GM19023 (cell line): ENCODE measurements around the gene NPHP3.
"Not testable (repeated sequence)": the region's sequence is repeated elsewhere in the genome, so short reads cannot be mapped to it uniquely, and the experiment has no call there.

Source experiments
- ATAC-seq: cut with Tn5 transposase; IDR thresholded peaks from one replicate; pipeline ENCODE4 v1.9.1; 2021; ENCODE audit warnings: mild to moderate bottlenecking, moderate library complexity; ENCODE audit not compliant: unreplicated experiment

NPHP3 gene, protein sequence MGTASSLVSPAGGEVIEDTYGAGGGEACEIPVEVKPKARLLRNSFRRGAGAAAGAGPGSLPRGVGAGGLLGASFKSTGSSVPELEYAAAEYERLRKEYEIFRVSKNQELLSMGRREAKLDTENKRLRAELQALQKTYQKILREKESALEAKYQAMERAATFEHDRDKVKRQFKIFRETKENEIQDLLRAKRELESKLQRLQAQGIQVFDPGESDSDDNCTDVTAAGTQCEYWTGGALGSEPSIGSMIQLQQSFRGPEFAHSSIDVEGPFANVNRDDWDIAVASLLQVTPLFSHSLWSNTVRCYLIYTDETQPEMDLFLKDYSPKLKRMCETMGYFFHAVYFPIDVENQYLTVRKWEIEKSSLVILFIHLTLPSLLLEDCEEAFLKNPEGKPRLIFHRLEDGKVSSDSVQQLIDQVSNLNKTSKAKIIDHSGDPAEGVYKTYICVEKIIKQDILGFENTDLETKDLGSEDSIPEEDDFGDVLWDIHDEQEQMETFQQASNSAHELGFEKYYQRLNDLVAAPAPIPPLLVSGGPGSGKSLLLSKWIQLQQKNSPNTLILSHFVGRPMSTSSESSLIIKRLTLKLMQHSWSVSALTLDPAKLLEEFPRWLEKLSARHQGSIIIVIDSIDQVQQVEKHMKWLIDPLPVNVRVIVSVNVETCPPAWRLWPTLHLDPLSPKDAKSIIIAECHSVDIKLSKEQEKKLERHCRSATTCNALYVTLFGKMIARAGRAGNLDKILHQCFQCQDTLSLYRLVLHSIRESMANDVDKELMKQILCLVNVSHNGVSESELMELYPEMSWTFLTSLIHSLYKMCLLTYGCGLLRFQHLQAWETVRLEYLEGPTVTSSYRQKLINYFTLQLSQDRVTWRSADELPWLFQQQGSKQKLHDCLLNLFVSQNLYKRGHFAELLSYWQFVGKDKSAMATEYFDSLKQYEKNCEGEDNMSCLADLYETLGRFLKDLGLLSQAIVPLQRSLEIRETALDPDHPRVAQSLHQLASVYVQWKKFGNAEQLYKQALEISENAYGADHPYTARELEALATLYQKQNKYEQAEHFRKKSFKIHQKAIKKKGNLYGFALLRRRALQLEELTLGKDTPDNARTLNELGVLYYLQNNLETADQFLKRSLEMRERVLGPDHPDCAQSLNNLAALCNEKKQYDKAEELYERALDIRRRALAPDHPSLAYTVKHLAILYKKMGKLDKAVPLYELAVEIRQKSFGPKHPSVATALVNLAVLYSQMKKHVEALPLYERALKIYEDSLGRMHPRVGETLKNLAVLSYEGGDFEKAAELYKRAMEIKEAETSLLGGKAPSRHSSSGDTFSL (N-terminal part only)

DNA sequence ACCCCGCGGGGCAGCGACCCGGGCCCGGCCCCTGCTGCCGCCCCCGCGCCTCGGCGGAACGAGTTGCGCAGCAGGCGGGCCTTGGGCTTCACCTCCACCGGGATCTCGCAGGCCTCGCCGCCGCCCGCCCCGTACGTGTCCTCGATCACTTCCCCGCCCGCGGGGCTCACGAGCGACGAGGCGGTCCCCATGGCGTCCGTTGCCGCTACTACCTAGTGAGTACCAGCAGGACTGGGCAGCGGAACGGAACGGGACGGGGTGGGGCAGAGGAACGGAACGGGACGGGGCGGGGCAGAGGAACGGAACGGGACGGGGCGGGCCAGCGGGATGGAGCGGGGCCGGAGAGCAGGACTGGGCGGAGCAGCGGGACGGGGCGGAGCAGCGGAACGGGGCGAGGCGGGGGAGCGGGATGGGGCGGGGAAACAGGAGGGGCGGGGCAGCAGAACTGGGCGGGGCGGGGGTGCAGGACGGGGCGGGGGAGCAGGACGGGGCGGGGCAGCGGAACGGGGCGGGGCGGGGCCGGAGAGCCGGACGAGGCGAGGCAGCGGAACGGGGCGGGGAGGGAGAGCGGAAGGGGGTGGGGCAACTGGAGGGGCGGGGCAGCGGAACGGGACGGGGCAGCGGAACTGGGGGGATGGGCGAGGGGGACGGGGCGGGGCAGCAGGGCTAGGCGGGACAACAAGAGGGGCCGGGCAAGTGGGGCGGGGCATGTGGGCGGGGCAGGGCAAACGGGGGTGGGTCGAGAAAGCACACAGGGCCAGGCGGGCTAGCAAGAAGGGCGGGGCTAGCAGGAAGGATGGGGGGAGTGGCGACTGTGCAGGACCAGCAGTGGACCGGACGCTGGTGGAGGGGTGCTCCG, at the start of gene NPHP3:
Gene NPHP3 (minus strand): TSS at position 245 of the 859 bp plus-strand sequence. CDS start 54 bp downstream, at position 191.
- ATAC-seq: peak; percentile 82

DNA sequence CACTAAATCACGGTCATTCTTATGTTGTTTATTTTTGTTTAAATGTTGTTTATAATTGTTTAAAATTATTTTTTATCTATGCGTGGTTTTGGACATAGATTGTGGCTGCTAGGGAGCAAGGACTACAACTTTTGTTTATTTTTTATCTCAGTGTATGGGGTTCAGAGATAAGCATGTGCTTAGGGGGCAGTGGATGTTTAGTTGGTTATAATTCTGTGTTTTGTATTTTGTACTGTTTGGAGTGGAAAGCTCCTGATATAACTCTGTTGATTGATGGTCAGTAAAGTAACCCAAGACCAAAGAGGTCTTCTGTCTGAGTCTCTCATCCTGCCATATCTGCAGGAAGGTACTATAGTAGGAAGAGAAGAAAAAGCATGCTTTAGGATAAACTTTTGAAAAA, 36.5 kb upstream of the NPHP3 start:
- no peak for ATAC-seq

DNA sequence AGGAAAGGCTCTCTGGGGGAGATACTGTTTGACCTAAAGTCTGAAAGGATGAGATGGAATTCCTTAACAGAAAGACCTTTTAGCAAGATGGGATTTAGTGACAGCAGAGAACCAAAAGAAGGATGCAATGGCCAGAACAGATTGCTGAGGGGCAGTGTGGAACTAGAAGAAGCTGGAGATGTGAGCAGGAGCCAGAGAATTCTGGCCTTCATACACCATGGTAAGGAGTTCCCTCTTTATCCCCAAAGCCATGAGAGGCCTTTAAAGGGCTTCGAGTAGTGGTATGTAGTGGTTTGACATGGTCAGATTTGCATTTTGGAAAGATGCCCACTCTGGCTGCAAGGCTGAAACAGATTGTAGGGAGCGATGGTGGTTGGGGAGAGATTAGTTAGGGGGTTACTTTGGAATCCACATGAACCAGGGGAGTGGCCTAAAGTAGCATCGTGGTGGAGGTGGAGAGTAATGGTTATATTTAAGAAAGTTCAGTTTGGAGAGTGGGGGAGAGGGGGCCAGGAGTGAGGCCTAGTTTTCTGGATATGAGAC, 34.0 kb upstream of the NPHP3 start:
- ATAC-seq: no peak

DNA sequence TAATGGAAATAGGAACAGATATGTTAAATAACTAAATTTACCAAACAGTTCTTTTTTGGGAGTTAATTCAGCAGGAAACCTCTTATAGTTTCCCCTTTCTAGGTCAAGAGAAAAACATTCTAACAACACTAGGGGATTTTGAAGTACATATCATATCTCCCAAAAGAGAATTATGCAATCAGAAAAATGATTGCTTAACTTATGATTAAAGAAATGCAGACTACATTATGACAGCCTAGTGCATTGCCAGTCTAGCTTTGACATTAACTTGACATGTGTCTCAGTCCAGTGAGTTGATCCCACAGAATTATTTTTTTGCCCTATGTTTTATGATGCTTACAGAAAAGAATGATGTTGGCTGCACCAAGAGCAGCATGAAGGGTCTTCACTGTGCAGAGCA, 31.7 kb upstream of the NPHP3 start:
- no peak for ATAC-seq

DNA sequence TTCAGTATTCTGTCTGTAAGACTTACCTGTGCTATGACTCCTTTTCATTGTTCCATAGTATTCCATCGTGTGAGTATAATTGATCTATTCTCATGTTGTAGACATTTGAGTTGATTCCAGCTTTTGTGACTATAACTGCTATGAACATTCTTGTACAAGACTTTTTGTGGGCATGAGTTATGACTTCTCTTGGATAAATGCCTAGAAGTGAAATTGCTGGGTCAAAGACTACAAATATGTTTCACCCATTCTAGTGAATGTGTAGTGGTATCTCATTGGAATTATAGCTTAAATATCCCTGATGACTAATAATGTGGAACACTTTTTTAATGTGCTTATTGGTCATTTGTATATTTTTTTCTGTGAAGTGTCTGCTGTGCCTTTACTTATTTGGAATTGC, 27.6 kb upstream of the NPHP3 start:
- no peak for ATAC-seq

DNA sequence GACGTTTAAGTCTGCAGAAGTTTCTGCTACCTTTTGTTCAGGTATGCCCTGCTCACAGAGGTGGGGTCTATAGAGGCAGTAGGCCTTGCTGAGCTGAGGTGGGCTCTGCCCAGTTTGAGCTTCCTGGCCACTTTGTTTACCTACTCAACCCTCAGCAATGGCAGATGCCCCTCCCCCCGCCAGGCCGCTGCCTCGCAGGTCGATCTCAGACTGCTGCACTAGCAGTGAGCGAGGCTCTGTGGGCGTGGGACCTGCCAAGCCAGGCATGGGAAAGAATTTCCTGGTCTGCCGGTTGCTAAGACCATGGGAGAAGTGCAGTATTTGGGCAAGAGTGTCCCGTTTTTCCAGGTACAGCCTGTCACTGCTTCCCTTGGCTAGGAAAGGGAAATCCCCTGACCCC, 24.5 kb upstream of the NPHP3 start:
- not testable (repeated sequence) for ATAC-seq

DNA sequence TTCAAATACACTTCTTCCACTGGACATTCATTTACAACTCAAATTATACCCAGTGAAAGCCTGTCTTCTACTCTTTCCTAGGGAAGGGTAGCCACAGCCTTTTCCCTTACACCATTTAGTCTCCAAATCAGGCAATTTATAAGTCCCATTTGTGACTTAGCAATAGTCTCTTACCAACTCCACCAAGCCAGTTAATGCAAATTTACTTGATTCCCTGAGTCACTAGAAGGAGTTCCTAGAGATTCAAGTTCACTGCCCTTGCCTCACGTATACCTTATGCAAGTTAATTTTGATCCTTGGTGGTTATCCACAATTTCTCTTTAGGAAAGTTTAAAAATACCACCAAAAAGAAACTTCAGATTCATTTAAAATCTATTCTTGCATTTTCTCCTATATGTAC, 16.1 kb upstream of the NPHP3 start:
- ATAC-seq: no peak

DNA sequence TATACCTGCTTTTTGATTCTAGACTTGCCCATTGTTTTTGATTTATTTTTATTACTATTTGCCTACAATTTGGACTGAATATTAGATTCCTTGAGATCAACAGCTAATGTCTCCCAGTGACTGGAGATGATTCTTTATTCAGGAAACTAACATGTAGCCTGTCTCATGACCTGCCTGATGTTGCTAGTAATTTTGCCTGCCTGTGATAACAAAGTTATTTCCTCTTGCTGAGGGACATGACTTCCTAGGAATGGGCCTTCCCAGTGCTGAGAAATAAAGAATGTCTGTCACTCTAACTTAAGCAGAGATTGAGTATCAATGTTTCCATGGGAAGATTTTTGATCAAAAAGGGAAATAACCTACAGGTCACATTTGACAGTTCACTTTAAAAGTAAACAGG, 13.4 kb upstream of the NPHP3 start:
- ATAC-seq: no peak

DNA sequence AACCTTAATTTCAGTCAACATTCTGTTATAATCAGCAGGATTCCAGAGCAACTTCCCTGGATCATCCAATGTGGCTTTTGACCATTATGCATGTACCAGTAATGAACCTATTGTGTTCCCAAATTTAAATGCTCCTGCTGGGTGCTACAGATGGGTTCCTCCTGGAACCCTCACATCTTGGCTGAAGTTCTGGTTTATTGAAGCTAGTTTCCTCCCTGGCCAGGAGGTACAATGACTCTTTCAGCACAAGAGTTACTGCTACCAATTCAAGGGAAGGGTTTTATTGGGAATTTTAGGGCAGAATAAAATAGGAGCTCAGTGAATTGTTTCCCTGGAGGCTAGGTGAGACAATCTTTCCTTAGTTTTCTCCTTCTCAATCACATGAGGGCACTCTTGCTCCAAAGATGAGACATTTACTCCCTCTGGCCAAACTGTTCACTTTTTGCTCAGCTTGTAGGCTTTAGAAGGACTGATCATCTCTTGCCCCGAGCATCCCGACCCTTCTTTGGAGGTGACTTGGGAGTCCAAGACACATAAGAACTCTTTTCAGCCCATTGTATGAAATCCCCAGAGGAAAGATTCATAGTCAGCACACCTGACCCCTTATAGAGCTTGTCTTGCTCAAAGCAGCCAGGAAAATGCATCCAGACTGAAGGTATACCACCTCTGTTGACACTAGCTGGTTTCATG, 8.8 kb upstream of the NPHP3 start:
- no peak for ATAC-seq

DNA sequence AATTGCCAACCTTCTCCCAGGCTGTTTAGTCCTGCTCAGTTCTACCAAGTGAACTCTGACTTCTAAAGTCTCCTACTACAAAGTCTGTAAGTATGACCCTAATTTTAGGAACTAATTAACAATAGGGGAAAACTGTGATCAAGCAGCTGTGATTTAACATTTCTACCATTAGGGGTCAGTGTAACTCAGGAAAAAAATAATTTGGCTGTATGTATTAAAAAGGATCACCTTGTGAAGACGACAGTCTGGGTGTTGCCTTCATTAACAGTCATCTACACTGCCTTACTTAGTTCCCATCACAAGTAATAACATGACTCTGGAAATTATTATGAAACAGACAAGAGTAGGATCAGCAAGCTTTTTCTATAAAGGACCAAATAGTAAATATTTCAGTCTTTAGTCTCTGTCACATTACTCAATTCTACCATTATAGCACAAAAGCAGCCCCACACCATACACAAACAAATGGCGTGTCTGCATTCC, 4.2 kb upstream of the NPHP3 start:
- no peak for ATAC-seq

DNA sequence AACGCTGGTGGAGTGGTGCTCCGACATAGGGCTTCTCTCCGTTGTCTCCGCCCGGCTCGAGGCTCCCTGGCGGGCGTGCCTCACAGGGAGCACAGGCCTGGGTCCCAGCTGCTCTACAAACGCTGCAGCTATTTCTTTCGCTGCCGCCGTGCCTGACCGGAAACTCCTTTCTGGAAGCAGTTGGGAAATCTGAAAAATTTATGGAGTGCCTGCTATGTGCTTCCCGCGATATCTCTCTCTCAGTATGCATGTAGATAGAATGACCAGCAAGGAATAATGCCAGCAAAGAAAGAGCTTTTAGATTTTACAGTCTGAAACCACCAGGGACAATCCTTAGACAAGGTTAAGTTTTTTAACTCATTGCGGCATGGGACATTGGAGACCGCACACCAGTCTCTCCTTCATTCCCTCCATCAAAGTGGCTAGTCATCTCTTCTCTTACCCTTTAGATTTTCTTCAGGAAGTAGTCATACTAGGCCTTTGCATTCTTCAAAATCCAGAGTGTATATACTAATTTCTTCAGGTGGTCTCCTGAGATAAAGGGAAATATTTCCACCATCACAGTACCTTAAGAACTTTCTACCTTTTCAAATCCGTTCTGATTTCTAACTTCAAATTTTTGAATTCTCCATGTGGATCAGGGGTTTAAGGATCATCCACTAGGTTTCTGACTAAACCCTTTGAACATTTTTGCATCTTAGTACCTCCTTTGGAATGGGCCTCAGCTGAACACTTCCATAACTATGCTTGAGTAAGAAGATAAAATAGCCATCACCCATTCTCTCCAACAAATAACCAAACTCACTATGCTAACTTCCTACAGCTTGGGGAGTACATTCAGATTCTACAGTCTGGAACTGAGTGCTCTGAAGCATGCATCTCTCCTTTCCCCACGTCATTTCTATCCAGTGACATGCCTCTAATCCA, 1.1 kb upstream of the NPHP3 start:
- no peak for ATAC-seq

DNA sequence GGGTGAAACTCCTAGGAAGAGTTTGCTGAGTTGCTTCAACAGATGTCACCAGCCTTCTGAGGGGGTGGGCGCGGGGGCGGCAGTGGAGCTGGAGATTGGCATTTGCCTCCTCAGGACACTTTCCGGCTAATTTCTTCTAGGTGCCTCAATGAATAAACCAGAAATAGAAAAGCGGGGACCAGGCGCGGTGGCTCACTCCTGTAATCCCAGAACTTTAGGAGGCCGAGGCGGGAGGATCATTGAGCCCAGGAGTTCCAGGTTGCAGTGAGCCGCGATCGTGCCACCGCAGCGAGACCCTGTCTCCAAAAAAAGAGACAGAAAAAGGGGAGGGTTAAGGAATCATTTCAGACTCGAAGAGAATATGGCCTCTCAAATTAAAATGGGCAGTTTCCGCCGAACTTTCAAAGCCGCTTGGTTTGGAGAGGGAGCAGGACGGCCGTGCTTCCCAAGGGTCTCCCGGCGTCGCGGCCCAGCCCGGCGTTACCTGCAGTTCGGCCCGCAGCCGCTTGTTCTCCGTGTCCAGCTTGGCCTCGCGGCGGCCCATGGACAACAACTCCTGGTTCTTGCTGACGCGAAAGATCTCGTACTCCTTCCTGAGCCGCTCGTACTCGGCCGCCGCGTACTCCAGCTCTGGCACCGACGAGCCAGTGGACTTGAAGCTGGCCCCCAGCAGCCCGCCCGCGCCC, 587 bp downstream of the NPHP3 start:
- ATAC-seq: peak; percentile 26

DNA sequence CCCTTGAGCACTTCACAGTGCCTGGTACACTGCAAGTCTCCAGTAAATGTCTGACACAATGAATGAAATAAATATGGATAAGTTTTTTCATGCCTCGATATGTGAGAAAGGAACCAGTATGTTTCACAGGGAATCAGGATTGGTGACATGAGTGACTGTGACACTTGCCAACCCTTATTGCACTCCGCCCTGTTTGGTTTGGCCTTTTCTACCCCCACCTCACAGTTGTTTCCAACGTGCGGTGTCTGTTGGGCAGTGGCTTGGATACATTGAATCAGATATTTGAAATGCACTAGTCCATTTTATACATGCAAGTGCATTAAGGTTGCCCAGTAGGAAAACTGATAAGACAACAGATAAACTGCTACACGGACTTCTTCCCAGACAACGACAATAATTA, 2.0 kb downstream of the NPHP3 start:
- no peak for ATAC-seq

DNA sequence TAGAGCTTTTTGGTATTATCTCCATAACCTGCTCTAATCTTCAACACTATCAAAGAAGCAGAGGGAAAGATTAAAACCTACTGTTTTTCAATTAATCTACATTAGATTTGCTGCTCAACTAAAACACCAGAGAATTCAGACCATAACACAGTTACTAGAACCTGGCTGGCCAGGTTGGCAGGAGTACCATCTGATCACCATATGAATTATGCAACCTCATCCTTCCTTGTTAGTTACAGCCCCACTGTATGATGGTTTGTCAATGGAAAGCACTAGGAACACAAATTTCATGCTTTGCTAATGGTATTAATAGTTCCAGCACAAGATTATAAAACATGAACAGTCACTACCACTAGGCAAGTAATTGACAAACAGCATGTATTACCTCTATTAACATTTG, 5.8 kb downstream of the NPHP3 start:
- ATAC-seq: no peak

DNA sequence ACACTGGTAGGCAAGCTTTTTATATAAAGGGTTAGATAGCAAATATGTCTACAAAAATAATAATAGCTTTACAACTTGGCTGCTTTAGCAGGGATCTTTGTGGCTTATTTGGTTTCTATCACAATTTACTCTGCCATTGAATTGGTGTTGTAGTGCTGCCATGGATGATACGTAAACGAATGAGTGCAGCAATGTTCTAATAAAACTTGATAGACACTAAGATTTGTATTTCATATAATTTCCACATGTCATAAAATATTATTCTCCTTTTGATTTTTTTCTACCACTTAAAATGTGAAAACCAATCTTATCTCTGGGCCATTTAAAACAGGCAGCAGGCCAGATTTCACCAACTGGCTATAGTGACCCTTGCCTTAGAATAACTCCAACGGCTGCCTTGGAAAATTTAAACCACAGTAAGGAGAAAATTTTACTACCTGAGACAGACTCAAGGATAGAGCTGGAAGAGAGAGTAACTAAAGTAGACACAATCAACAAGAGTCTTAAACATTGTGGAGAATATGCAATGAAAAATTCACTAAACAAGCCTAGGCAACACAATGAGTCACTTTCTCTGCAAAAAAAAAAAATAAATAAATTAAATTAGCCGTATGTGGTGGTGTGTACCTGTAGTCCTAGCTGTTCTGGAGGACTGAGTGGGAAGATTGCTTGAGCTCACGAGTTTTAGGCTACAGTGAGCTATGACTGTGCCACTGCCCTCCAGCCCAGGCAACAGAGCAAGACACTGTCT, 8.1 kb downstream of the NPHP3 start:
- no peak for ATAC-seq

DNA sequence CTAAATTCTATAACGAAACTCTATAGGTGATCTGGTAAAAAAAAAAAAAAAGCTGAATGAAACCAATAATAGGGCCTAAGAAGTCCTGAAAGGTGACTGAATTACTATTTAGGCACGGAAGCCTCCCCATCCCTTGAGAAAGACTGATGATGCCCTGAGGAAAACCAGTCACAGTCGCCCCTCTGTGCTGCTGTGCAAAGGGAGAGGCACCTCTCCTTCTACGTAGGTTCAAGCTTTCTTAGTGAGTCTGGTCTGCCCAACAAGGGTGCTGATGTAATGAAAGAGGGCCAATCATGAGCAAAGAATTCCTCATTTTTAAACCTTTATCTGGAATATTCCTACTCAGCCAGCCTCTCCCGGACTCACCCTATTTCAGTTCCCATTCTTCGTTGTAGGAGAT, 11.9 kb downstream of the NPHP3 start:
- ATAC-seq: no peak

DNA sequence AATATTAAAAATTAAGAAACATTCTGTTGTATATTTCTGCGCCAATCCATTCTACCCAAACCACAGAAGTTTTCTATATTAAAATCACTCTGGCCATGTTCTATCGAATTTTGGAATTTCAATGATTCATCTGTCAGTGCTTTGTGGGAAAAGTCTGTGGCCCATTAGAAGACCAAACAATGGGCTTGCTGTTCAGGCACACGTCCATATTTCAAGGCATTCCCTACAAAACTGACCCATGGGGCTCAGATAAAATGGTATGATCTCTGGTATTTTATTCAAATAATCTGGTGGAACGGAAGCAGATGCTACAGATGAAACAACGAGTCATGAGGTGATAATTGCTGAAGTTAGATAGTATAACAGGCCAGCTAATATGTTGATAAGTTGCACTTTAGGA, 12.4 kb downstream of the NPHP3 start:
- ATAC-seq: no peak
